Epithelial cell of proximal tubule (primary cell): ENCODE data around the gene CRTAP. TPM values are rescaled to one million over a fixed set of nuclear protein-coding genes. Genes with fewer than 3 reads are reported as not detected.

Source experiments
- DNase-seq: peaks from one replicate; pipeline ENCODE4 v3.0.0-alpha.2; 2011; ENCODE audit warnings: low read depth
- H3K4me3 ChIP-seq: 2 replicates; pipeline ENCODE4 v1.5.1; 2011; ENCODE audit warnings: low read depth, mild to moderate bottlenecking, low read length
- CTCF ChIP-seq: conservative IDR thresholded peaks from 2 replicates; pipeline ENCODE4 v1.5.1; 2012; ENCODE audit warnings: low read depth, mild to moderate bottlenecking, low read length
- total RNA-seq: library from RNA; depleted of rRNA; stranded (reverse); fragments of >200 nt; gene quantifications from 2 replicates; pipeline ENCODE4 v1.2.3, GENCODE V29; 2015

CRTAP gene
- total RNA-seq, 1 donor from 2014 or later = 193 TPM

GRCh38 chr3:33111581-33111980 is 2.2 kb upstream of the CRTAP start:
- DNase-seq = no peak
- H3K4me3 ChIP-seq = no peak overlapping the region
- no peak for TF ChIP-seq CTCF

GRCh38 chr3:33114622-33115023 is 809 bp downstream of the CRTAP start:
- TF ChIP-seq CTCF = no peak

GRCh38 chr3:33115024-33115768 is 1.4 kb downstream of the CRTAP start:
- H3K4me3 ChIP-seq = peak overlapping the region; percentile 68
- no peak for TF ChIP-seq CTCF
- DNase-seq = peak; percentile 93

More at GRCh38 chr3:33114622-33115023, 809 bp downstream of the CRTAP start:
- H3K4me3 ChIP-seq = peak overlapping the region; percentile 68
- DNase-seq = peak; percentile 30

- no peak for TF ChIP-seq CTCF
- DNase-seq = no peak
These were observed 3.6 kb downstream of the CRTAP start for GRCh38 chr3:33117461-33117860.

GRCh38 chr3:33119891-33120290 is 6.1 kb downstream of the CRTAP start:
- TF ChIP-seq CTCF = no peak
- DNase-seq = no peak
- H3K4me3 ChIP-seq = no peak overlapping the region

More at GRCh38 chr3:33117461-33117860, 3.6 kb downstream of the CRTAP start:
- no peak overlapping the region for H3K4me3 ChIP-seq

- no peak overlapping the region for H3K4me3 ChIP-seq
- no peak for DNase-seq
- TF ChIP-seq CTCF = no peak
These were observed 9.2 kb downstream of the CRTAP start for GRCh38 chr3:33122991-33123390.

GRCh38 chr3:33124638-33125037 is 10.8 kb downstream of the CRTAP start:
- no peak for TF ChIP-seq CTCF
- no peak for DNase-seq
- H3K4me3 ChIP-seq = no peak overlapping the region
